Measurements from ENCODE around the gene SPATA3. TPM values are rescaled to one million over a fixed set of nuclear protein-coding genes. Genes with fewer than 3 reads are reported as not detected.
"Not testable (repeated sequence)": the region's sequence is repeated elsewhere in the genome, so short reads cannot be mapped to it uniquely, and the experiment has no call there.

SPATA3 gene
- polyA plus RNA-seq, 1 donor: not detected

GRCh38 chr2:230996661-230997060 lies 740 bp downstream of the SPATA3 start:
- no peak for DNase-seq

- DNase-seq: no peak
Measured at GRCh38 chr2:230998882-230999281, 3.0 kb downstream of the SPATA3 start.

GRCh38 chr2:230999477-230999876 lies 3.6 kb downstream of the SPATA3 start:
- DNase-seq: no peak

- DNase-seq: no peak
Measured at GRCh38 chr2:231000211-231000904, 4.4 kb downstream of the SPATA3 start.

GRCh38 chr2:231001036-231001435 lies 5.1 kb downstream of the SPATA3 start:
- DNase-seq: no peak

GRCh38 chr2:231001921-231002320 lies 6.0 kb downstream of the SPATA3 start:
- DNase-seq: no peak

GRCh38 chr2:231002641-231003040 lies 6.7 kb downstream of the SPATA3 start:
- DNase-seq: no peak

GRCh38 chr2:231003186-231003585 lies 7.3 kb downstream of the SPATA3 start:
- no peak for DNase-seq

GRCh38 chr2:231004930-231005329 lies 9.0 kb downstream of the SPATA3 start:
- not testable (repeated sequence) for DNase-seq

GRCh38 chr2:231007286-231008098 lies 11.6 kb downstream of the SPATA3 start:
- no peak for DNase-seq

- DNase-seq: no peak
Measured at GRCh38 chr2:231008131-231008530, 12.2 kb downstream of the SPATA3 start.

- DNase-seq: no peak
Measured at GRCh38 chr2:231009236-231009919, 13.5 kb downstream of the SPATA3 start.

- DNase-seq: no peak
Measured at GRCh38 chr2:231010201-231010730, 14.3 kb downstream of the SPATA3 start.

GRCh38 chr2:231011526-231011925 lies 15.6 kb downstream of the SPATA3 start:
- no peak for DNase-seq

GRCh38 chr2:231012463-231012862 lies 16.5 kb downstream of the SPATA3 start:
- no peak for DNase-seq

- DNase-seq: no peak
Measured at GRCh38 chr2:231013820-231014219, 17.9 kb downstream of the SPATA3 start.

GRCh38 chr2:231015478-231015877 lies 19.6 kb downstream of the SPATA3 start:
- no peak for DNase-seq

- no peak for DNase-seq
Measured at GRCh38 chr2:231015926-231016325, 20.0 kb downstream of the SPATA3 start.

GRCh38 chr2:231016566-231017230 lies 20.8 kb downstream of the SPATA3 start:
- no peak for DNase-seq

GRCh38 chr2:231017231-231017598 lies 21.3 kb downstream of the SPATA3 start:
- no peak for DNase-seq

- no peak for DNase-seq
Measured at GRCh38 chr2:231018184-231018583, 22.3 kb downstream of the SPATA3 start.

GRCh38 chr2:231025059-231025458 lies 29.1 kb downstream of the SPATA3 start:
- not testable (repeated sequence) for DNase-seq

All from left kidney (tissue), 2 donors.